Astrocyte (in vitro differentiated cells and primary cell): ENCODE measurements around the gene TCP1. TPM values are rescaled to one million over a fixed set of nuclear protein-coding genes. Genes with fewer than 3 reads are reported as not detected.

Source experiments
- DNase-seq: peaks from one replicate; pipeline ENCODE4 v3.0.0-alpha.2; 2010; ENCODE audit warnings: low read depth
- FAIRE-seq: peaks from 2 replicates; lab custom pipeline; 2011; peaks lifted over from hg19 to GRCh38; lab: Jason Lieb, UNC
- H2AFZ ChIP-seq: 2 replicates; pipeline ENCODE4 v1.6.0; 2012; ENCODE audit warnings: low read depth, low read length, inconsistent platforms
- H3K27ac ChIP-seq: 2 replicates; pipeline ENCODE4 v1.5.1; 2011; ENCODE audit warnings: low read depth, low read length, inconsistent platforms
- H3K27me3 ChIP-seq: 2 replicates; pipeline ENCODE4 v1.6.0; 2011; ENCODE audit warnings: low read length, inconsistent platforms; ENCODE audit not compliant: insufficient read depth
- H3K36me3 ChIP-seq: 2 replicates; pipeline ENCODE4 v1.5.1; 2011; ENCODE audit warnings: low read length, inconsistent platforms; ENCODE audit not compliant: insufficient read depth
- H3K4me1 ChIP-seq: 2 replicates; pipeline ENCODE4 v1.5.1; 2011; ENCODE audit warnings: low read length, inconsistent platforms; ENCODE audit not compliant: insufficient read depth
- H3K4me2 ChIP-seq: 2 replicates; pipeline ENCODE4 v1.6.0; 2012; ENCODE audit warnings: low read length, inconsistent platforms
- H3K4me3 ChIP-seq: 2 replicates; pipeline ENCODE4 v1.5.1; 2011; ENCODE audit warnings: low read depth, mild to moderate bottlenecking, low read length, inconsistent platforms; ENCODE audit not compliant: insufficient read depth
- H3K79me2 ChIP-seq: 2 replicates; pipeline ENCODE4 v1.6.0; 2012; ENCODE audit warnings: mild to moderate bottlenecking, low read length, inconsistent platforms; ENCODE audit not compliant: insufficient read depth
- H3K9ac ChIP-seq: 2 replicates; pipeline ENCODE4 v1.6.0; 2012; ENCODE audit warnings: mild to moderate bottlenecking, low read length, inconsistent platforms
- H3K9me3 ChIP-seq: 2 replicates; pipeline ENCODE4 v1.5.1; 2012; ENCODE audit warnings: low read depth, mild to moderate bottlenecking, low read length, inconsistent platforms; ENCODE audit not compliant: insufficient read depth
- H4K20me1 ChIP-seq: 2 replicates; pipeline ENCODE4 v1.6.0; 2012; ENCODE audit warnings: low read length, inconsistent platforms; ENCODE audit not compliant: insufficient read depth
- H3K27ac Mint-ChIP-seq: one replicate; pipeline ENCODE4 v1.8.0; 2021; ENCODE audit warnings: mild to moderate bottlenecking, mixed read lengths; ENCODE audit not compliant: unreplicated experiment
- H3K27me3 Mint-ChIP-seq: one replicate; pipeline ENCODE4 v1.8.0; 2021; ENCODE audit warnings: low read depth, mixed read lengths; ENCODE audit not compliant: unreplicated experiment
- H3K36me3 Mint-ChIP-seq: one replicate; pipeline ENCODE4 v1.8.0; 2021; ENCODE audit warnings: low read depth, mixed read lengths; ENCODE audit not compliant: unreplicated experiment
- H3K4me1 Mint-ChIP-seq: one replicate; pipeline ENCODE4 v1.8.0; 2021; ENCODE audit warnings: low read depth, mixed read lengths; ENCODE audit not compliant: unreplicated experiment
- H3K4me3 Mint-ChIP-seq: one replicate; pipeline ENCODE4 v1.8.0; 2021; ENCODE audit warnings: mild to moderate bottlenecking, moderate library complexity, mixed read lengths; ENCODE audit not compliant: unreplicated experiment
- H3K9me3 Mint-ChIP-seq: one replicate; pipeline ENCODE4 v1.8.0; 2021; ENCODE audit warnings: mild to moderate bottlenecking, mixed read lengths; ENCODE audit not compliant: unreplicated experiment
- CTCF ChIP-seq: IDR thresholded peaks from 2 replicates; pipeline ENCODE4 v1.5.1; 2011; ENCODE audit warnings: low read depth, mild to moderate bottlenecking, inconsistent platforms, low read length, moderate library complexity; ENCODE audit not compliant: insufficient read depth
- EZH2 ChIP-seq: IDR thresholded peaks from 2 replicates; pipeline ENCODE4 v1.6.1; 2012; ENCODE audit warnings: mild to moderate bottlenecking, low read length, inconsistent platforms; ENCODE audit not compliant: insufficient read depth
- total RNA-seq: library from RNA; stranded (reverse); gene quantifications from 2 replicates; pipeline ENCODE4 v1.2.1, GENCODE V29; 2021

The TCP1 gene
- total RNA-seq, 1 donor from 2014 or later: 256 TPM

DNA sequence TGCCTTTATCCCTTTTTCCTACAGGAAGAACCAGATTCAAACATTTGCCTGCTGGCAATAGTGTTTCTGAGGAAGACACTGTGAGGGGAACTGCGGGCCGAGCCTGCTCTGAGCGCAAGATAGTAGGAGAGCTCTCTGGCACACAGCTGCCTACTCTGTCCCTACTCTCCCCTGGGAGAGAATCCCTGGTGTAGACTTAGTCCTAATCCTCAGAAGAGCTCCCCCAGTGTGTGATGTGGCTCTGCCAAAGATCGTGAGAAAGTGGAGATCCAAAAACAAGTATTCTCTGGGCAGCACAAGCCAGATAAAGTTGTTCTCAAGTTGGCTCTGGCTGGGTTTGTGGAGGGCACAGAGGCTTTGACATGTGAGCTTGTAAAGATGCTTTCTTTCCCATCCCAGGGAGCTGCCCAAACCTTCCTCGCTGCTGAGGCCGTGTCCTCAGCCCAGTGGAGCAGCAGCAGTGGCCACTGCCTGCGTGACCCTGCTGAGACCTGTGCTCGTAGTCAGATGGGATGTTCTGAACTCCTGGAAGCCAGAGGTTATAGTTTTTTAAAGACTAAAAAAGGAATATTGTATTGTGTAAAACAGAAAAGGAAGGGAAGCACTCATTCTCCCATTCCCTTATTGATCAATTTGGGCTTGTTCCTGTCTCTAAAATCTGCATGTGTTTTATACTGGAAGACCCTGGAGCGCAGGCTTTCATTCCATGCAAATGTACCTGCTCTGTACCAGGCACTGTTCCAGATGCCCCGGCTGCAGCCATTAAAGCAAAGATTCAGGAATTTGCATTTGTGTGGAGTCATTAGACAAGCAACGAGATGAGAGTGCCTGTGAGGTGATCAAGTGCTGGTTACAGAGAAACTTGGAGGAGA lies 41.3 kb upstream of the TCP1 start:
- TF ChIP-seq CTCF (no peak), EZH2 (no peak)
- no peaks in the 10 kb centered on the region for H3K36me3 Mint-ChIP-seq
- peaks cover 4% of the 10 kb centered on the region for H3K9me3 Mint-ChIP-seq
- Histone ChIP-seq H4K20me1 (no peaks in the 10 kb centered on the region), H3K4me2 (no peak overlapping the region), H2AFZ (no peak overlapping the region), H3K27me3 (no peaks in the 10 kb centered on the region), H3K36me3 (no peaks in the 10 kb centered on the region), H3K79me2 (no peaks in the 10 kb centered on the region), H3K9me3 (no peaks in the 10 kb centered on the region), H3K27ac (no peak overlapping the region), H3K9ac (no peak overlapping the region), H3K4me1 (no peaks in the 10 kb centered on the region), H3K4me3 (no peak overlapping the region)
- peak overlapping the region; percentile 69 for H3K27ac Mint-ChIP-seq
- H3K27me3 Mint-ChIP-seq: peaks cover 17% of the 10 kb centered on the region
- no peak for FAIRE-seq
- no peak overlapping the region for H3K4me3 Mint-ChIP-seq
- no peak for DNase-seq
- no peaks in the 10 kb centered on the region for H3K4me1 Mint-ChIP-seq

- Histone ChIP-seq H3K9ac (no peak overlapping the region), H3K4me2 (no peak overlapping the region), H4K20me1 (no peaks in the 10 kb centered on the region), H3K27ac (no peak overlapping the region), H3K27me3 (no peaks in the 10 kb centered on the region), H3K4me3 (no peak overlapping the region), H3K36me3 (no peaks in the 10 kb centered on the region), H3K4me1 (no peaks in the 10 kb centered on the region), H3K9me3 (no peaks in the 10 kb centered on the region), H3K79me2 (no peaks in the 10 kb centered on the region), H2AFZ (peak overlapping the region; percentile 37)
- no peak for DNase-seq
- Mint-ChIP-seq H3K4me3 (no peak overlapping the region), H3K36me3 (no peaks in the 10 kb centered on the region), H3K4me1 (no peaks in the 10 kb centered on the region), H3K9me3 (peaks cover 4% of the 10 kb centered on the region), H3K27me3 (peaks cover 17% of the 10 kb centered on the region), H3K27ac (no peak overlapping the region)
- FAIRE-seq: no peak
- no peak for TF ChIP-seq EZH2
- no peak for TF ChIP-seq CTCF
These were observed 40.1 kb upstream of the TCP1 start for GRCh38 chr6:159829526-159829925.

GRCh38 chr6:159828074-159828473 lies 38.7 kb upstream of the TCP1 start:
- Mint-ChIP-seq H3K36me3 (peaks cover 7% of the 10 kb centered on the region), H3K27ac (no peak overlapping the region), H3K4me1 (no peaks in the 10 kb centered on the region), H3K9me3 (peaks cover 4% of the 10 kb centered on the region), H3K4me3 (no peak overlapping the region), H3K27me3 (peaks cover 23% of the 10 kb centered on the region)
- Histone ChIP-seq H3K36me3 (no peaks in the 10 kb centered on the region), H2AFZ (no peak overlapping the region), H3K9ac (no peak overlapping the region), H3K4me2 (no peak overlapping the region), H4K20me1 (no peaks in the 10 kb centered on the region), H3K79me2 (no peaks in the 10 kb centered on the region), H3K4me3 (no peak overlapping the region), H3K4me1 (no peaks in the 10 kb centered on the region), H3K27ac (no peak overlapping the region), H3K27me3 (no peaks in the 10 kb centered on the region), H3K9me3 (no peaks in the 10 kb centered on the region)
- DNase-seq (peak; percentile 4), FAIRE-seq (no peak)
- TF ChIP-seq EZH2 (no peak), CTCF (no peak)
